Smooth muscle cell (in vitro differentiated cells): ENCODE data around the gene ADM2. TPM values are rescaled to one million over a fixed set of nuclear protein-coding genes. Genes with fewer than 3 reads are reported as not detected.

Experiments
- DNase-seq: peaks from one replicate; lab custom pipeline; 2025; ENCODE audit not compliant: unreplicated experiment; lab: John Stamatoyannopoulos, UW
- H2AFZ ChIP-seq: fragments of 200-600 bp; sonication (generic); 2 replicates; pipeline ENCODE4 v1.6.0; 2016; ENCODE audit warnings: antibody characterized with exemption, low read depth, mild to moderate bottlenecking
- H3F3A ChIP-seq: fragments of 200-600 bp; sonication (generic); 2 replicates; pipeline ENCODE4 v1.6.0; 2017; ENCODE audit warnings: antibody characterized with exemption, low read depth
- H3K27ac ChIP-seq: fragments of 200-600 bp; sonication (generic); 2 replicates; pipeline ENCODE4 v1.5.1; 2016; ENCODE audit warnings: low read depth, mild to moderate bottlenecking
- H3K27me3 ChIP-seq: fragments of 200-600 bp; sonication (generic); 2 replicates; pipeline ENCODE4 v1.6.1; 2016; ENCODE audit warnings: low read depth, mild to moderate bottlenecking
- H3K36me3 ChIP-seq: fragments of 200-600 bp; sonication (generic); 2 replicates; pipeline ENCODE4 v1.5.1; 2016; ENCODE audit warnings: low read depth
- H3K4me1 ChIP-seq: fragments of 200-600 bp; sonication (generic); 2 replicates; pipeline ENCODE4 v1.5.1; 2016; ENCODE audit warnings: low read depth
- H3K4me2 ChIP-seq: fragments of 200-600 bp; sonication (generic); 2 replicates; pipeline ENCODE4 v1.6.0; 2016; ENCODE audit warnings: mild to moderate bottlenecking
- H3K4me3 ChIP-seq: fragments of 200-600 bp; sonication (generic); 2 replicates; pipeline ENCODE4 v1.5.1; 2016; ENCODE audit warnings: mild to moderate bottlenecking
- H3K79me2 ChIP-seq: fragments of 200-600 bp; sonication (generic); 2 replicates; pipeline ENCODE4 v1.6.0; 2016; ENCODE audit warnings: low read depth, mild to moderate bottlenecking
- H3K9ac ChIP-seq: fragments of 200-600 bp; sonication (generic); 2 replicates; pipeline ENCODE4 v1.6.0; 2016; ENCODE audit warnings: low read depth
- H3K9me3 ChIP-seq: fragments of 200-600 bp; sonication (generic); replicated peaks from 2 replicates; pipeline ENCODE4 v1.5.1; 2016; ENCODE audit warnings: low read depth
- H4K20me1 ChIP-seq: fragments of 200-600 bp; sonication (generic); 2 replicates; pipeline ENCODE4 v1.6.0; 2016; ENCODE audit warnings: low read depth
- CTCF ChIP-seq: fragments of 200-600 bp; sonication (generic); IDR thresholded peaks from 2 replicates; pipeline ENCODE4 v1.5.1; 2017; ENCODE audit warnings: borderline replicate concordance, mild to moderate bottlenecking, antibody characterized with exemption; ENCODE audit not compliant: insufficient read depth, poor library complexity, severe bottlenecking
- WGBS: methylation state at CpG from one replicate; pipeline ENCODE4 v1.1.7; 2016; ENCODE audit warnings: low lambda C conversion rate; 5-methylcytosine and 5-hydroxymethylcytosine counted together
- polyA plus RNA-seq: library from polyadenylated mRNA; unstranded; fragments of >200 nt; fragmentation: Nextera tagmentation; extraction: Ambion mirVana; gene quantifications from 2 replicates; pipeline ENCODE4 v1.2.1, GENCODE V29; 2016
- total RNA-seq: library from RNA; depleted of rRNA; stranded (reverse); fragments of >200 nt; gene quantifications from 2 replicates; pipeline ENCODE4 v1.2.3, GENCODE V29; 2014

Gene ADM2
- total and polyA plus RNA-seq, 2 experiments from 2014 or later: 4.1 to 15.8 TPM

- Histone ChIP-seq H3K4me3 (no peak overlapping the region), H2AFZ (no peak overlapping the region), H3K27ac (no peak overlapping the region), H3K4me2 (no peak overlapping the region), H4K20me1 (peaks cover 26% of the 10 kb centered on the region), H3K4me1 (no peaks in the 10 kb centered on the region), H3K27me3 (no peaks in the 10 kb centered on the region), H3K9me3 (no peaks in the 10 kb centered on the region), H3K79me2 (no peaks in the 10 kb centered on the region), H3F3A (peaks cover 8% of the 10 kb centered on the region), H3K36me3 (no peaks in the 10 kb centered on the region), H3K9ac (no peak overlapping the region)
- no peak for DNase-seq
- WGBS: 92% methylated on average over 15 of the region's 15 CpGs
- TF ChIP-seq CTCF: no peak
These were observed 38.1 kb upstream of the ADM2 start for GRCh38 chr22:50443197-50443596.

GRCh38 chr22:50443801-50444625, 37.3 kb upstream of the ADM2 start:
- Histone ChIP-seq H3K27ac (no peak overlapping the region), H3K27me3 (no peaks in the 10 kb centered on the region), H4K20me1 (peaks cover 34% of the 10 kb centered on the region), H3K9ac (no peak overlapping the region), H3K4me2 (no peak overlapping the region), H3K4me3 (no peak overlapping the region), H3K36me3 (no peaks in the 10 kb centered on the region), H3K4me1 (no peaks in the 10 kb centered on the region), H3K9me3 (no peaks in the 10 kb centered on the region), H3F3A (peaks cover 8% of the 10 kb centered on the region), H2AFZ (no peak overlapping the region), H3K79me2 (no peaks in the 10 kb centered on the region)
- WGBS: 93% methylated on average over 25 of the region's 28 CpGs
- DNase-seq: no peak
- TF ChIP-seq CTCF: no peak

GRCh38 chr22:50444663-50445062, 36.7 kb upstream of the ADM2 start:
- Histone ChIP-seq H3K4me3 (no peak overlapping the region), H3F3A (peaks cover 10% of the 10 kb centered on the region), H3K36me3 (no peaks in the 10 kb centered on the region), H3K4me2 (no peak overlapping the region), H3K9me3 (no peaks in the 10 kb centered on the region), H2AFZ (no peak overlapping the region), H3K4me1 (no peaks in the 10 kb centered on the region), H3K79me2 (no peaks in the 10 kb centered on the region), H3K9ac (no peak overlapping the region), H3K27me3 (no peaks in the 10 kb centered on the region), H4K20me1 (peaks cover 41% of the 10 kb centered on the region), H3K27ac (no peak overlapping the region)
- TF ChIP-seq CTCF: no peak
- 100% methylated on average over 5 of the region's 5 CpGs for WGBS
- DNase-seq: no peak
